HG02885 (cell line): ENCODE measurements around the gene CEP290.
"Not testable (repeated sequence)": the region's sequence is repeated elsewhere in the genome, so short reads cannot be mapped to it uniquely, and the experiment has no call there.

Experiments used
- ATAC-seq: cut with Tn5 transposase; IDR thresholded peaks from one replicate; pipeline ENCODE4 v1.9.1; 2021; ENCODE audit warnings: mild to moderate bottlenecking; ENCODE audit not compliant: unreplicated experiment, poor library complexity

The CEP290 gene

GRCh38 chr12:88144037-88144436, 2.1 kb upstream of the CEP290 start:
- ATAC-seq: no peak

GRCh38 chr12:88142610-88142991, 713 bp upstream of the CEP290 start:
- peak; percentile 4 for ATAC-seq

- no peak for ATAC-seq
Observed at GRCh38 chr12:88141425-88141773, 489 bp downstream of the CEP290 start.

GRCh38 chr12:88139711-88140110, 2.2 kb downstream of the CEP290 start:
- not testable (repeated sequence) for ATAC-seq

GRCh38 chr12:88133181-88133580, 8.7 kb downstream of the CEP290 start:
- not testable (repeated sequence) for ATAC-seq

GRCh38 chr12:88132392-88132791, 9.5 kb downstream of the CEP290 start:
- no peak for ATAC-seq

- ATAC-seq: no peak
Observed at GRCh38 chr12:88127855-88128254, 14.0 kb downstream of the CEP290 start.

GRCh38 chr12:88127099-88127498, 14.8 kb downstream of the CEP290 start:
- no peak for ATAC-seq

GRCh38 chr12:88122666-88123065, 19.2 kb downstream of the CEP290 start:
- peak; percentile 81 for ATAC-seq

GRCh38 chr12:88113871-88114270, 28.0 kb downstream of the CEP290 start:
- no peak for ATAC-seq

- ATAC-seq: no peak
Observed at GRCh38 chr12:88111074-88111652, 30.7 kb downstream of the CEP290 start.

- ATAC-seq: no peak
Observed at GRCh38 chr12:88108021-88108420, 33.9 kb downstream of the CEP290 start.

GRCh38 chr12:88093573-88093972, 48.3 kb downstream of the CEP290 start:
- no peak for ATAC-seq

- no peak for ATAC-seq
Observed at GRCh38 chr12:88092771-88093170, 49.1 kb downstream of the CEP290 start.

GRCh38 chr12:88084210-88084609, 57.7 kb downstream of the CEP290 start:
- ATAC-seq: no peak

GRCh38 chr12:88083634-88084033, 58.3 kb downstream of the CEP290 start:
- ATAC-seq: no peak

GRCh38 chr12:88081247-88081646, 60.6 kb downstream of the CEP290 start:
- ATAC-seq: no peak

- ATAC-seq: no peak
Observed at GRCh38 chr12:88067301-88067700, 74.6 kb downstream of the CEP290 start.

- ATAC-seq: peak; percentile 92
Observed at GRCh38 chr12:88063375-88063774, 78.5 kb downstream of the CEP290 start.

GRCh38 chr12:88062474-88062873, 79.4 kb downstream of the CEP290 start:
- peak; percentile 77 for ATAC-seq

GRCh38 chr12:88058719-88059077, 83.2 kb downstream of the CEP290 start:
- no peak for ATAC-seq

- ATAC-seq: no peak
Observed at GRCh38 chr12:88057994-88058718, 83.7 kb downstream of the CEP290 start.
